Glutamatergic neuron (in vitro differentiated cells): ENCODE data around the gene TRPC4AP. TPM values are rescaled to one million over a fixed set of nuclear protein-coding genes. Genes with fewer than 3 reads are reported as not detected.

ENCODE experiments used
- DNase-seq: peaks from one replicate; pipeline ENCODE4 v3.0.0; 2022
- H3K27ac Mint-ChIP-seq: one replicate; pipeline ENCODE4 v1.8.0; 2020; ENCODE audit warnings: mild to moderate bottlenecking, mixed read lengths, inconsistent platforms; ENCODE audit not compliant: unreplicated experiment
- H3K27me3 Mint-ChIP-seq: one replicate; pipeline ENCODE4 v1.8.0; 2020; ENCODE audit warnings: mild to moderate bottlenecking, moderate library complexity, mixed read lengths, inconsistent platforms; ENCODE audit not compliant: unreplicated experiment
- H3K36me3 Mint-ChIP-seq: one replicate; pipeline ENCODE4 v1.8.0; 2020; ENCODE audit warnings: mild to moderate bottlenecking, mixed read lengths, inconsistent platforms; ENCODE audit not compliant: unreplicated experiment
- H3K4me1 Mint-ChIP-seq: one replicate; pipeline ENCODE4 v1.8.0; 2020; ENCODE audit warnings: mild to moderate bottlenecking, low read depth, mixed read lengths, inconsistent platforms; ENCODE audit not compliant: unreplicated experiment
- H3K4me3 Mint-ChIP-seq: one replicate; pipeline ENCODE4 v1.8.0; 2020; ENCODE audit warnings: mild to moderate bottlenecking, mixed read lengths, inconsistent platforms; ENCODE audit not compliant: unreplicated experiment
- H3K9me3 Mint-ChIP-seq: one replicate; pipeline ENCODE4 v1.8.0; 2020; ENCODE audit warnings: mild to moderate bottlenecking, moderate library complexity, mixed read lengths, inconsistent platforms; ENCODE audit not compliant: unreplicated experiment
- CTCF ChIP-seq: fragments of 200-600 bp; sonication (generic); IDR thresholded peaks from one replicate; pipeline ENCODE4 v1.5.0; 2021; ENCODE audit not compliant: partially characterized antibody, unreplicated experiment
- total RNA-seq: library from RNA; stranded (reverse); fragmentation: NEBNext Ultra II Directional; extraction: Animal tissue kit (Norgen Biotek cat#: 25700); gene quantifications from one replicate; pipeline ENCODE4 v1.2.1, GENCODE V29; 2021; ENCODE audit not compliant: unreplicated experiment

TRPC4AP gene
- total RNA-seq, 1 donor from 2014 or later, result 67.5 TPM

- Mint-ChIP-seq H3K36me3 (no peaks in the 10 kb centered on the region), H3K9me3 (peaks cover 1% of the 10 kb centered on the region), H3K4me3 (no peak overlapping the region), H3K27me3 (peaks cover 7% of the 10 kb centered on the region), H3K4me1 (no peaks in the 10 kb centered on the region), H3K27ac (no peak overlapping the region)
- TF ChIP-seq CTCF, result no peak
- no peak for DNase-seq
Observed at GRCh38 chr20:35007413-35007812, 85.2 kb downstream of the TRPC4AP start.

DNA sequence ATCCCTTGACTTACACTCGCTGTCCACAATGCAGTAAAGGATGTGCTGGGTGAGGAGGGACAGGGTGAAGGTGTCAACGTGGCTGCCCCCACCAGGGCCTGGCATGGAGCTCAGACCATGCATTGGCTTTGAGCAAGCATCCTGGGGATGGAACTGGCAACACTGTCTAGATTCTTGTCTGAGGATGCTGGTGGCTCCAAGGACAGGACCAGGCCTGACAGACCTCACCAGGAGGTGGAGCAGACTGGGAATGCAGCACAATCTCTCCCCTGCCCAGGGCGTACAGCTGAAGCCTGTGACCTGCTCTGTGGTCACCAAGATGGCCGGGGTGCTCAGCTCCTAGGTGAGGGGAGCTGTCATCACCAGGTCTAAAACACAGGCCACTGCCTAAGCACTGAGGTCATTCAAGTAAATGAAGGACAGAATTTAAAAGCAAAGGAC lies 86.1 kb downstream of the TRPC4AP start:
- DNase-seq, result no peak
- Mint-ChIP-seq H3K4me3 (no peak overlapping the region), H3K27me3 (peaks cover 11% of the 10 kb centered on the region), H3K4me1 (no peaks in the 10 kb centered on the region), H3K27ac (no peak overlapping the region), H3K9me3 (peaks cover under 1% of the 10 kb centered on the region), H3K36me3 (no peaks in the 10 kb centered on the region)
- no peak for TF ChIP-seq CTCF

- TF ChIP-seq CTCF, result no peak
- Mint-ChIP-seq H3K4me3 (no peak overlapping the region), H3K27me3 (peaks cover 12% of the 10 kb centered on the region), H3K4me1 (no peaks in the 10 kb centered on the region), H3K27ac (no peak overlapping the region), H3K9me3 (no peaks in the 10 kb centered on the region), H3K36me3 (no peaks in the 10 kb centered on the region)
- DNase-seq, result no peak
Observed at GRCh38 chr20:35006009-35006408, 86.6 kb downstream of the TRPC4AP start.

DNA sequence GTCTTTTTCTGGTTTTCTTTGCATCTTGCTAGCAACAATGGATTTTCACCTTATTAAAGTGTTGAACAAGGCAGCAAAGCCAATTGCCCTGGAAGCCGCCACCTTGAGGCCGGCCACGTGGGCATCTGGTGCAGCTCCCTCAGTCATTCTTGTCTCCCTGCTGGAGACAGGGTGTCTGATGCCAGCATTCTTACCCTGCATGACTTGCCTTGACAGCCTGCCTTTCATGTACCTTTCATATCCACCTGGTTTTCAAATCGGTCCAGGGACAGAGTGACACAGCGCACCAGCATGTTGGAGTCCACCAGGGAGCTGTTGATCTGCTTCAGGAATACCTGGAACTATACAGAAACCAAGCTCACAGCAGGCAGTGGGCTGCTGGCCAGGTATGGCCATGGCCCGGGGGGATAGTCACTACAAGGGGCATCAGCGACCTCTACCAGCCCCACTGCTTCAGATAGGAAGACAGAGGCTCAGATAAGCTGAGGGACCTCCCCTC lies 87.1 kb downstream of the TRPC4AP start:
- Mint-ChIP-seq H3K36me3 (no peaks in the 10 kb centered on the region), H3K27me3 (peaks cover 12% of the 10 kb centered on the region), H3K27ac (no peak overlapping the region), H3K4me3 (no peak overlapping the region), H3K4me1 (no peaks in the 10 kb centered on the region), H3K9me3 (no peaks in the 10 kb centered on the region)
- TF ChIP-seq CTCF, result no peak
- DNase-seq, result no peak

GRCh38 chr20:35004749-35005462 lies 87.7 kb downstream of the TRPC4AP start:
- H3K36me3 Mint-ChIP-seq, result no peaks in the 10 kb centered on the region
- no peak overlapping the region for H3K4me3 Mint-ChIP-seq
- DNase-seq, result no peak
- H3K27me3 Mint-ChIP-seq, result peaks cover 12% of the 10 kb centered on the region
- no peak overlapping the region for H3K27ac Mint-ChIP-seq
- no peak for TF ChIP-seq CTCF
- no peaks in the 10 kb centered on the region for H3K4me1 Mint-ChIP-seq
- H3K9me3 Mint-ChIP-seq, result no peaks in the 10 kb centered on the region
